Astrocyte of the spinal cord (primary cell): ENCODE measurements around the gene CHMP5.

Experiments
- DNase-seq: peaks from one replicate; pipeline ENCODE4 v3.0.0; 2011; ENCODE audit warnings: low read depth, low spot score
- H3K4me3 ChIP-seq: 2 replicates; pipeline ENCODE4 v1.5.1; 2011; ENCODE audit warnings: low read depth, mild to moderate bottlenecking, low read length, moderate library complexity
- in situ Hi-C: cut with HindIII; loops from 2 replicates; pipeline ENCODE4 v1.10.0; 2017; ENCODE audit warnings: low sequenced_read_pairs
- TF ChIP-seq, protein P1 (sequence below): IDR thresholded peaks from 2 replicates; pipeline ENCODE4 v1.5.1; 2012; ENCODE audit warnings: low read depth, mild to moderate bottlenecking, low read length, inconsistent platforms

The CHMP5 gene

GRCh38 chr9:33331377-33331891 lies 66.6 kb downstream of the CHMP5 start:
- TF ChIP-seq, protein P1, sequence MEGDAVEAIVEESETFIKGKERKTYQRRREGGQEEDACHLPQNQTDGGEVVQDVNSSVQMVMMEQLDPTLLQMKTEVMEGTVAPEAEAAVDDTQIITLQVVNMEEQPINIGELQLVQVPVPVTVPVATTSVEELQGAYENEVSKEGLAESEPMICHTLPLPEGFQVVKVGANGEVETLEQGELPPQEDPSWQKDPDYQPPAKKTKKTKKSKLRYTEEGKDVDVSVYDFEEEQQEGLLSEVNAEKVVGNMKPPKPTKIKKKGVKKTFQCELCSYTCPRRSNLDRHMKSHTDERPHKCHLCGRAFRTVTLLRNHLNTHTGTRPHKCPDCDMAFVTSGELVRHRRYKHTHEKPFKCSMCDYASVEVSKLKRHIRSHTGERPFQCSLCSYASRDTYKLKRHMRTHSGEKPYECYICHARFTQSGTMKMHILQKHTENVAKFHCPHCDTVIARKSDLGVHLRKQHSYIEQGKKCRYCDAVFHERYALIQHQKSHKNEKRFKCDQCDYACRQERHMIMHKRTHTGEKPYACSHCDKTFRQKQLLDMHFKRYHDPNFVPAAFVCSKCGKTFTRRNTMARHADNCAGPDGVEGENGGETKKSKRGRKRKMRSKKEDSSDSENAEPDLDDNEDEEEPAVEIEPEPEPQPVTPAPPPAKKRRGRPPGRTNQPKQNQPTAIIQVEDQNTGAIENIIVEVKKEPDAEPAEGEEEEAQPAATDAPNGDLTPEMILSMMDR = no peak
- DNase-seq = no peak
- H3K4me3 ChIP-seq = no peak overlapping the region
- in situ Hi-C loops = no loop called here
